ENCODE measurements around the gene TEDDM1.

DNA sequence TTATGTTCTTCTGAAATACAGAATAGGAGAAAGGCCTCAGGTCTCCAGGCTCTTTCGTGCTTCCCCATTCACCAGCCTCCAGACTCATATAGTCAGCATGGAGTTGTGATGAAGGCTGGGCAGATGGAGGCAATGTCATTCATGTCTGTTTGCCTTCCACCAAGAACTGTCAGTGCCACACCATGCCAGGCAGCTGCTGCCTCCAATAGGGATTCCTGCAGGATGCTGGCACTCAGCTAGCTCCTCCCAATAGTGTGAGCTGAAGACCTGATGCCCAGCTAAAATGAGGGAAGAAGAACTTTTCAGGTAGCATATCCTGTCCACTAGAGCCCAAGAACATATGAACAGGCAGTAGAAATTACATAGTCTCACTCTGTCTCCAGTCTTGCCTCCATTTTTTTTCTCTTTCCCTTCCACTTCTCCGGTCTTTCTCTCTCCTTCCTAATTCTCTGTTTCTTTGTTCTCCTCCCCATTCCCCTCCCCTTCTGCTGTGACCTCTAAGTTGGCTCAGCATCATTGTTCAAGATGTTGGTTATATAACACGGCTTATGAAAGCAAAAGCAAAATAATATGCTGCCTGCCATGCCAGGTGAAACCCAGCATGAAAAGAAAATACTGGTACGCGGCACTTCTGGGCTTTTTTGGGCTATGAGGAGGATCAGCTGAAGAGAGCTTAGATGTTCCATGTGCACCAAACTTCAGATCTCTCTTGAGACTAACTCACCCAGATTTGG is 26.2 kb downstream of the TEDDM1 start:
- TF ChIP-seq CTCF (IDR thresholded peaks at IDR 0.05): no peak
- no peak for TF ChIP-seq POLR2AphosphoS5 (IDR thresholded peaks at IDR 0.05)
- no peak for TF ChIP-seq POLR2A (IDR thresholded peaks at IDR 0.05)
